Measurements from ENCODE around the gene ZNF892.

ZNF892 gene

DNA sequence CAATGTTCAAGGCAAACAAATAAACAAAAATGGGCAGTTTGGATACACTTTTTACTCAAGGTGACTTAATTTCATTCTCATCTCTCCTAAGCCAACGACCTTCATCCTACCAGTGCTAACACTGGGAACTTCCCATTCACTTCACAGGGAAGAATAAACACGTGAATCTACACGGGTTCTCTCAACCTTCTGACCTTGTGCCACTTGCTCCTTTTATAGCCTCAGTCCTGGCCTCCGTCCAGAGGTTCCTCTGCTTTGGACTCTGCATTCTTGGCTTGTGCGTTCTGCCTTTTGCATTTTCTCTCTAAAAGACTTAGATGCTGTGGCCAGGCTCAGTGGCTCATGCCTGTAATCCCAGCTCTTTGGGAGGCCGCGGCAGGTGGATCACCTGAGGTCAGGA, 27.9 kb upstream of the ZNF892 start:
- Histone ChIP-seq H4K20me1 (ENCODE audit: insufficient read depth, low read length, poor library complexity, severe bottlenecking) (no peaks in the 10 kb centered on the region), H2AFZ (ENCODE audit: low read length) (no peak overlapping the region), H3K9ac (ENCODE audit: low read depth, low read length, poor library complexity, severe bottlenecking) (no peak overlapping the region), H3K4me3 (ENCODE audit: low read length, poor library complexity, severe bottlenecking) (no peak overlapping the region), H3F3A (ENCODE audit: low read depth) (no peaks in the 10 kb centered on the region), H3K27me3 (ENCODE audit: insufficient read depth, low read length, poor library complexity, severe bottlenecking) (no peaks in the 10 kb centered on the region), H3K79me2 (ENCODE audit: insufficient read depth, low read length) (no peaks in the 10 kb centered on the region), H3K4me1 (ENCODE audit: insufficient read depth, low read length, poor library complexity, severe bottlenecking) (no peaks in the 10 kb centered on the region), H3K9me2 (replicated peaks; ENCODE audit: low read depth, low read length) (no peaks in the 10 kb centered on the region), H3K9me3 (ENCODE audit: insufficient read depth, low read depth, low read length) (no peaks in the 10 kb centered on the region), H3K4me2 (ENCODE audit: low read depth, low read length, poor library complexity, severe bottlenecking) (no peak overlapping the region), H3K36me3 (ENCODE audit: insufficient read depth, low read length) (peaks cover 20% of the 10 kb centered on the region; the same call in 1 of the 2 replicates)
- TF ChIP-seq, protein P1, sequence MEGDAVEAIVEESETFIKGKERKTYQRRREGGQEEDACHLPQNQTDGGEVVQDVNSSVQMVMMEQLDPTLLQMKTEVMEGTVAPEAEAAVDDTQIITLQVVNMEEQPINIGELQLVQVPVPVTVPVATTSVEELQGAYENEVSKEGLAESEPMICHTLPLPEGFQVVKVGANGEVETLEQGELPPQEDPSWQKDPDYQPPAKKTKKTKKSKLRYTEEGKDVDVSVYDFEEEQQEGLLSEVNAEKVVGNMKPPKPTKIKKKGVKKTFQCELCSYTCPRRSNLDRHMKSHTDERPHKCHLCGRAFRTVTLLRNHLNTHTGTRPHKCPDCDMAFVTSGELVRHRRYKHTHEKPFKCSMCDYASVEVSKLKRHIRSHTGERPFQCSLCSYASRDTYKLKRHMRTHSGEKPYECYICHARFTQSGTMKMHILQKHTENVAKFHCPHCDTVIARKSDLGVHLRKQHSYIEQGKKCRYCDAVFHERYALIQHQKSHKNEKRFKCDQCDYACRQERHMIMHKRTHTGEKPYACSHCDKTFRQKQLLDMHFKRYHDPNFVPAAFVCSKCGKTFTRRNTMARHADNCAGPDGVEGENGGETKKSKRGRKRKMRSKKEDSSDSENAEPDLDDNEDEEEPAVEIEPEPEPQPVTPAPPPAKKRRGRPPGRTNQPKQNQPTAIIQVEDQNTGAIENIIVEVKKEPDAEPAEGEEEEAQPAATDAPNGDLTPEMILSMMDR (conservative IDR thresholded peaks at IDR 0.05; ENCODE audit: low read length), result no peak
- no peak for TF ChIP-seq EZH2phosphoT487 (IDR thresholded peaks at IDR 0.05; ENCODE audit: borderline replicate concordance)

DNA sequence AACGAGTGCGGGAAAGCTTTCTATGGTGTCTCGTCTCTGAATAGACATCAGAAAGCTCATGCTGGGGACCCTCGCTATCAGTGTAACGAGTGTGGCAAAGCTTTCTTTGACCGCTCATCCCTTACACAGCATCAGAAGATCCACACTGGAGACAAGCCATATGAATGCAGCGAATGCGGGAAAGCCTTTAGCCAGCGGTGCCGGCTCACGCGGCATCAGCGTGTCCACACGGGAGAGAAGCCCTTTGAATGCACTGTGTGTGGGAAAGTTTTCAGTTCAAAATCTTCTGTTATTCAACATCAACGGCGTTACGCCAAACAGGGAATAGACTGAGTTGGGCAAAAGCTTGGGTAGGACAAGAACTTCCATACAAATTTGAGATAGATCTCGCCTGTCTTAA, 25.5 kb upstream of the ZNF892 start:
- H3K9me3 ChIP-seq (ENCODE audit: insufficient read depth, low read depth, low read length), result no peaks in the 10 kb centered on the region
- TF ChIP-seq EZH2phosphoT487 (IDR thresholded peaks at IDR 0.05; ENCODE audit: borderline replicate concordance), result no peak
- TF ChIP-seq, protein P1 (conservative IDR thresholded peaks at IDR 0.05; ENCODE audit: low read length), result no peak

DNA sequence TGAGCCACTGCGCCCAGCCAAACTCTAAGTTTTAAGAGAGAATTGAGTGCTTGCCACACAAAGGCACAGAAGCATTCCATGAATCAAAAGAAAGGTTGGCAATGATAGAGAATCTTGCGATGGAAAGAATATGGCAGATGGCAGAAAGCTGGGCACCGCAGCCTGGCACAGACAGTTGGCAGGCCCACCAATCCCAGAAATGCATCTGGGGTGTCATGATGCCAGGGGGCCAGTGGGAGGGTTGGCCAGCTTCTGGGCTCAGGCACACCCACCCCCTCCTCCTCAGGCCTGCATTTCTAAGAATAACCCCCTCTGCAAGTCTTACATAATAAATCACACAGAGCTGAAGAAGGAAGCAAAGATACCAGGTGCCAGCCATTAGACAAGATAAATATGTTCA, 22.1 kb upstream of the ZNF892 start:
- Histone ChIP-seq H3K79me2 (ENCODE audit: insufficient read depth, low read length) (no peaks in the 10 kb centered on the region), H3K4me1 (ENCODE audit: insufficient read depth, low read length, poor library complexity, severe bottlenecking) (no peaks in the 10 kb centered on the region), H3K9me2 (replicated peaks; ENCODE audit: low read depth, low read length) (no peaks in the 10 kb centered on the region), H3K4me2 (ENCODE audit: low read depth, low read length, poor library complexity, severe bottlenecking) (no peak overlapping the region), H3K36me3 (ENCODE audit: insufficient read depth, low read length) (peaks cover 20% of the 10 kb centered on the region; the same call in 1 of the 2 replicates), H2AFZ (ENCODE audit: low read length) (no peak overlapping the region), H3F3A (ENCODE audit: low read depth) (no peaks in the 10 kb centered on the region), H3K9ac (ENCODE audit: low read depth, low read length, poor library complexity, severe bottlenecking) (no peak overlapping the region), H3K9me3 (ENCODE audit: insufficient read depth, low read depth, low read length) (no peaks in the 10 kb centered on the region), H3K27me3 (ENCODE audit: insufficient read depth, low read length, poor library complexity, severe bottlenecking) (no peaks in the 10 kb centered on the region), H4K20me1 (ENCODE audit: insufficient read depth, low read length, poor library complexity, severe bottlenecking) (no peaks in the 10 kb centered on the region), H3K4me3 (ENCODE audit: low read length, poor library complexity, severe bottlenecking) (no peak overlapping the region)
- no peak for TF ChIP-seq EZH2phosphoT487 (IDR thresholded peaks at IDR 0.05; ENCODE audit: borderline replicate concordance)
- TF ChIP-seq, protein P1 (conservative IDR thresholded peaks at IDR 0.05; ENCODE audit: low read length), result no peak

More for the DNA sequence above, 25.5 kb upstream of the ZNF892 start:
- Histone ChIP-seq H3K9ac (ENCODE audit: low read depth, low read length, poor library complexity, severe bottlenecking) (no peak overlapping the region), H4K20me1 (ENCODE audit: insufficient read depth, low read length, poor library complexity, severe bottlenecking) (no peaks in the 10 kb centered on the region), H3K4me1 (ENCODE audit: insufficient read depth, low read length, poor library complexity, severe bottlenecking) (no peaks in the 10 kb centered on the region), H3K9me2 (replicated peaks; ENCODE audit: low read depth, low read length) (no peaks in the 10 kb centered on the region), H2AFZ (ENCODE audit: low read length) (no peak overlapping the region), H3K27me3 (ENCODE audit: insufficient read depth, low read length, poor library complexity, severe bottlenecking) (no peaks in the 10 kb centered on the region), H3K79me2 (ENCODE audit: insufficient read depth, low read length) (no peaks in the 10 kb centered on the region), H3K4me2 (ENCODE audit: low read depth, low read length, poor library complexity, severe bottlenecking) (no peak overlapping the region), H3F3A (ENCODE audit: low read depth) (no peaks in the 10 kb centered on the region), H3K36me3 (ENCODE audit: insufficient read depth, low read length) (peaks cover 20% of the 10 kb centered on the region; the same call in 1 of the 2 replicates), H3K4me3 (ENCODE audit: low read length, poor library complexity, severe bottlenecking) (no peak overlapping the region)

All from Loucy (cell line).